ENCODE data around the gene BRS3.
A peak's percentile ranks its signal among the peaks of the same experiment; 100 is the strongest.

The BRS3 gene

DNA sequence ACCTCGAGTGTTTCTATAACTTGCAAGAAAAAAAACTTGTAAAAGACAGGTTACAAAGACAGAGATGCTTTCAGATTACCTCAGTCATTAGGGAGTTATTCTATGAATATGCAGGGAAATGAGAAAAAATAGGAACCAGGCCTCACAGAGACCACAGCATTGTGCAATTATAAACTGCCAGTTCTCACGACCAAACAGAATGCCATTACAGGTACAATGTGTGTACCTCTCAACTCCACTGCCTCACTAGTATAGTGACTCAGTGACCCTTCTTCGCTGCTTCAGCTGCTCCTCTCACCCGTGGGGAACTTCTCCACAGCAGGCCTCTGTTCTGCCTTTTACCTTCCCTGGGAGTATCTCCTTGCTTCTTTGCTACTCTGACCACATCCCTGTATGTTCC is 7.3 kb downstream of the BRS3 start:
- DNase-seq = no peak

- DNase-seq = no peak
Measured at GRCh38 chrX:136496186-136496763, 8.5 kb downstream of the BRS3 start.

DNA sequence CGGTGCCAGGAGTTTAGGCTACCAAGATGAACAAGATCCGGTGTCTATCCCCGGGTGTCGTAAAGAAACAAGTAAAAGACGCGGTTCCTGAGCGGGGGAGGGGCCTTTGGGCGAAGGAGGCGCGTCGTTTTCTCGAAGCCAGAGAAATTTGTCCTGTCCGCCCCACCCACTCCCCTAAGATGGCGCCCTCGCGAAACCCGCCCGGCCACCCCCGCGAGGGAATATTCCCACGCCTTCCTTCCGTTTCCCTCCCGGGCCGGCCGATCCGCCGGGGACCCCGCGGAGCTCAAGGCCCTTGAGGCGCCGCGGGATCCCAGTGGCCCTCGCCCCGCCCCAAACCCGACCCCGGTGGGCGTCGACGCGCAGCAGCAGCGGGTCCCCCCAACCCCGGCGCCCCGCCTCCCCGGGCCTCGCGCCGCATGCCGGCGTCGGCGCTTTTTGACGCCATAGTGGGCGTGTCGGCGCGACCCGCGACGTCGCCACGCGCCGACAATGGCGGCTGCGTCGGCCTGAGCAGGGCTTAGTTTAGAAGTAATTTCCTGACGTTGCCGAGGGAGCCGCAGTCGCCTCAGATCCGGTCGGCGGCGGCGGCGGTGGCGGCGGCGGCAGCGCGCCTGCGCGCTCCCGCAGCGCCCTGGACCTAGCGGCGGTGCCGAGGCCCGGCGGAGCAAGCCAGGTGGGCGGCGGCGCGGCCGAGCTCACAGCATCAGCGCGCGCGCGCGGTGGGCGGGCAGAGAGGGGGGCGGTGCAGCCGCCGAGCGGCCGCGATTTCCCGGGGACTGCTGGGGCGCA is 9.2 kb downstream of the BRS3 start:
- DNase-seq = peak; percentile 87

DNA sequence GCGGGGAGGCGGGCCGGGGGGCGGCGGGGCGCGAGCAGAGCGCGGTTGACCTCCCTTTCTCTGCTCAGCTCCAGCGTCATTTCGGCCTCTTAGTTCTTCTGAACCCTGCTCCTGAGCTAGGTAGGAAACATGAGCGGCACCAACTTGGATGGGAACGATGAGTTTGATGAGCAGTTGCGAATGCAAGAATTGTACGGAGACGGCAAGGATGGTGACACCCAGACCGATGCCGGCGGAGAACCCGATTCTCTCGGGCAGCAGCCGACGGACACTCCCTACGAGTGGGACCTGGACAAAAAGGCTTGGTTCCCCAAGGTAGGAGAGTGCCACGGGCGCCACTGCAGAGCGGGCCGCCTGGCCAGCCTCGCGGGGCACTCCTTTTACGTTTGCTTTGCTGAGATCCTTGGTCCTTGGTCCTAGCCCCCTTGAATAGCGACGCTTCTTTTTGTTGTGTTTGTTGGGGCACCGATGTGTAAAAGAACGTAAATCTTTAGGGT is 9.9 kb downstream of the BRS3 start, which contains the start of gene HTATSF1:
Gene HTATSF1, plus strand, starts transcription at position 37 of the 497 bp plus-strand sequence. Its CDS starts 93 bp downstream, at position 130.
- no peak for DNase-seq

GRCh38 chrX:136519069-136519468 is 31.3 kb downstream of the BRS3 start:
- DNase-seq = no peak

DNA sequence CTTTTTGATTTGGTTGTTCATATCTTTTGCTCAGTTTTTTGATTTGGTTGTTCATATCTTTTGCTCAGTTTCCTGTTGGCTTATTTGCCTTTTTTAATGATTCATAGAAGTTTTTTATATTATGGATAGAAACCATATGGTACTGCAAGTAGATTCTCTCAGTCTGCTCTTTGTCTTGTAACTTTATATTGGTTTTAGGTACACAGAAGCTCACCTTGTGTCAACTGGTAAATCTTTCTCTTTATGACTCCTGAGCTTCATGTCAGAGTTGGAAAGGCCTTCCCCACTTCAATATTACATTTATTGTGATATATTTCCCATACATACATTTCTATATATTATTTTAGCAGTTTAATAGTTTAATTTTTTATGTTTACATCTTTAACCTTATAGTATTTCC is 36.0 kb downstream of the BRS3 start:
- no peak for DNase-seq

- peak; percentile 66 for DNase-seq
Measured at GRCh38 chrX:136525738-136526606, 38.2 kb downstream of the BRS3 start.

DNA sequence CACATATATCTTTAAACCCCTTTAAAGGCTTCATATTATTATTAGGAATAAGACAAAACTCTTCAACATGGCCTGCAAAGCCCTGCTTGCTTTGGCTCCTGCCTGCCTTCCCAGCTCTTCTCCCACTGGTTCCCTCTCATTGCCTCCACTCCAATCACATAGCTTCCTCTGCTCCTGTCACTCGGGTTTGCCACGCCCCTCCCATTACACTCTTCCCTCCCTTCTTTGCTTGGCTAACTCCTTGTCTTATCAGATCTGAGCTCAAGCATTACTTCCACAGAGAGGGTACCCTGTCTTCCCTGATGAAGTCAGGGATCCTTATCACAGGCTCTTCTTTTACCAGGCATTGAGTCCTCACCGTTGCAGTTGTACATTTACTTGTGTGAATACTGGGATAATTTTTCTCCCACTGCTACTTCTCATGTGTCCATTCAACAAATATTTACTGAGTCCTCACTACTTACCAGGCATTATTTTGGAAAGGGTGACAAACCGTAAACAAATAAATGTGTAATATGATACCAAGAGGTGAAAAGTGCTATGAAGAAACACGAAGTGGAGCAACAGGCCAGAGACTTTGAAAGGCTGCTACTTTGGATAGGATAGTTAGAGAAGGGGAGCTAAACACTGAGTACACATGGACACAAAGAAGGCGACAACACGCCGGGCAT is 41.0 kb downstream of the BRS3 start:
- DNase-seq = no peak

DNA sequence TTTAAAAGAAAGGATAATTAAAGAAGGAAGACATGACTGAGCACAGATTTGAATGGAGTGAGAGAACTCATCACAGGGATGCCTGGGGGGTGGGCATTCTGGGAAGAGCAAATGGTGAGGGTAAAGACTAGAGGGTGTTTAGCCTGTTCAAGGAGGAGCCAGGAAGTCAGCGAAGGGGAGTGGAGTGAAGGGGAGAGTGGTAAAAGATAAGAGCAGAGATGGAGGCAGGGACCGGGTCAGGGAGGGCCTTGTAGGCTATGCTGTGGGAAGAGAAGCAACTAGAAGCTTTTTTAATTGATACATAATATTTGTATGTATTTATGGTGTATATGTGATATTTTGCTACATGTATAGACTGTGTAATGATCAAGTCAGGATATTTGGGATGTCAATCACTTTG is 42.0 kb downstream of the BRS3 start:
- DNase-seq = no peak

DNA sequence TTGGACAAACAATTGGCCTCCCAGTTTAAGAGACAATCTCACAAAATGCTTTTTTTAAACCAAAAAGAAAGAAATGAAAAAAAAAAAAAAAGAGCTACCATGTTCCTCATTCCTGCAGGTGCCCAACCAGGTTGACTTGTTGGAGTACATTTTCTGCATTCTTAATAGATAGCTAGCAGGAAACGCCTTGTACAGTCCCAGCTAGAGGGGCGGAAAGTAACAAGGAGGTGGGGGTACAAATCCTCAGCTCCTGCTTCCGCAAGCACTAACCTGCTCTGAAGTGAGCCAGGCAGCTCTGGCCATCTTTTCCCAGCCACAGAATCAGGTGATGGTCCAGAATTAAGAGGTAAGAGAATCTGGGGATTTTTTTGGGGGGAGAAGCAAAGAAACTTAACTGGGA is 44.2 kb downstream of the BRS3 start, which contains the start of gene VGLL1:
Gene VGLL1, plus strand, starts transcription at position 265 of the 400 bp plus-strand sequence. CDS start 3,806 bp downstream, outside the sequence.
- no peak for DNase-seq

DNA sequence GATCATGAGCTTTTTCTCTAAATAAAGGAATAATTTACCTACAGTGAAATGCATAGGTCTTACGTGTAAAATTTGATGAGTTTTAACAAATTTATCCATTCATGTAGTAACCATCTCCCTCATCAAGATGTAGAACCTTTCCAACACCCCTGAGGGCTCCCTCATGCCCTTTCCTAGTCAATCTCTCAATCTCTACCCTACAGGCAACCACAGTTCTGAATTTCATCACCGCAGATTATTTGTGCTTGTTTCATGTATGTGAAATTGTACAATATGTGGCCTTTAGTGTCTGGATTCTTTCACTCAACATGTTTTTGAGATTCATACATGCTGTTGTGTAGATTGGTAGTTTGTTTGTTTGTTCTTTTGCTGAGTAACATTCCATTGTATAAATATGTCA is 46.4 kb downstream of the BRS3 start:
- no peak for DNase-seq

DNA sequence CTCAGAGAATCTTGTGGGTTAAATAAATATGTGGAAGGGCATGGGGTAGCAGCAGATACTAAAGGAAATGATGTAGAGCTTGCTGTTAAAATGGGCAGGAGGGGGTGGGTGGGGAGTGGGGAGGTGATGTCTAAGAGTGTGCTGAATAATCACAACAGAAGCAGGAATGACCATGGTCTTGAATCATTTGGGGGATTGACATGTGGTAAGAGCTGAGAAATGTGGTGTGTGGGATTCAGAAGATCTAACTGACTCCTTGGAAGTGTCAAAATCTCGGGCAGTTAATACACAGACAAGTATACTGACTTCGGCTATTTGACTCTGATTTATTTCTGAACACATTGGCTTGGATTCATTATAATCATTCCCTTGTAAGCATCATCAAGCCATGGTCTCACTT is 51.1 kb downstream of the BRS3 start:
- no peak for DNase-seq

DNA sequence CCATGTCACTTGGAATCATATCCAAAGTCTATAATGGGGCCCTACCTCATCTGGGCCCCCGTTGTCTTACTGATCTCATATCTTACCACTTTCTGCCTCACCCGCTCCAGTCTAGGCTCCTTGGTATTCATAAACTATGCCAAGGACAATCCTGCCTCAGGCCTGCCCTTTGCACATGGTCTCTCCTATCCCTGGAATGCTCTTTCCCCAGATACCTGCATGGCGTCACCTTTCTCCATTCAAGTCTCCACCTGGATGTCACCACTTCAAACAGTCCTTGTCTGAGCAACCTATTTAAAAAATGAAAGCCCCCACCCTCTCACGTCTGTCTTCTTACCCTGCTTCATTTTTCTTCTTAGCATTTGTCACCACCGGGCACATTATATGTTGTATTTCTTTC is 52.5 kb downstream of the BRS3 start:
- no peak for DNase-seq

DNA sequence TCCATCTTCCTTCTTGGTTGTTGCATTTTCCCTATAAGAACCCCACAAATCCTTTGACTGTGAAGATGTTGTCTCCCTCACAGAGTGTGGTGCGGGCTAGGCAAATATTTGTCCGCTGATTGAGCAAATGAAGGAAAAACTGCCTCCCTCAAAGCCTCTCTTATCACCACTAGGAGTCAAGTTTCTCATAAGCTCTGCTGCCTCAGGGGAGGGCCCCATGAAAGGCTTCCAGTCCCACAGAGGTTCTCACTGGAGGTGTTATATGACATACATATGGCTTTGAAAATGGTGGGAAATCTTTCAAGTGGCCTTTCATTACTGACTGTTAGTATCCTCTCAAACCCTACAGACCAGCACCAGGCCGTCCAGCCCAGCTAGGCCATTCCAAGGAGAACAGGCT is 53.5 kb downstream of the BRS3 start:
- DNase-seq = no peak

GRCh38 chrX:136542281-136542680 is 54.5 kb downstream of the BRS3 start:
- DNase-seq = no peak

All from fibroblast of skin of back (primary cell).